OCI-LY1 (cell line): Measurements from ENCODE around the gene SHC3.

ENCODE experiments used
- H2AFZ ChIP-seq: fragments of 200-600 bp; sonication (generic), shearing (Covaris generic); 2 replicates; pipeline ENCODE4 v1.6.0; 2014; ENCODE audit warnings: antibody characterized with exemption, mild to moderate bottlenecking, low read length
- H3F3A ChIP-seq: fragments of 200-600 bp; sonication (generic), shearing (Covaris generic); 2 replicates; pipeline ENCODE4 v1.6.0; 2014; ENCODE audit warnings: mild to moderate bottlenecking, antibody characterized with exemption, low read length, moderate library complexity; ENCODE audit not compliant: insufficient read depth
- H3K27ac ChIP-seq: fragments of 200-600 bp; sonication (generic); 2 replicates; pipeline ENCODE4 v1.5.1; 2014; ENCODE audit warnings: low read length, mixed run types, mild to moderate bottlenecking, low read depth; ENCODE audit not compliant: poor library complexity, severe bottlenecking
- H3K27me3 ChIP-seq: fragments of 200-600 bp; sonication (generic); 2 replicates; pipeline ENCODE4 v1.6.0; 2014; ENCODE audit warnings: antibody characterized with exemption, mild to moderate bottlenecking, low read length, moderate library complexity; ENCODE audit not compliant: insufficient read depth
- H3K36me3 ChIP-seq: fragments of 200-600 bp; sonication (generic); 2 replicates; pipeline ENCODE4 v1.6.1; 2014; ENCODE audit warnings: mild to moderate bottlenecking, antibody characterized with exemption, low read length, moderate library complexity, mixed read lengths; ENCODE audit not compliant: insufficient read depth
- H3K4me1 ChIP-seq: fragments of 200-600 bp; sonication (generic); 2 replicates; pipeline ENCODE4 v1.5.1; 2014; ENCODE audit warnings: mild to moderate bottlenecking, low read length, moderate library complexity; ENCODE audit not compliant: insufficient read depth, severe bottlenecking
- H3K4me2 ChIP-seq: fragments of 200-600 bp; sonication (generic), shearing (Covaris generic); 2 replicates; pipeline ENCODE4 v1.6.1; 2014; ENCODE audit warnings: low read length
- H3K4me3 ChIP-seq: fragments of 200-600 bp; sonication (generic); 2 replicates; pipeline ENCODE4 v1.5.1; 2014; ENCODE audit warnings: low read length, low read depth, mild to moderate bottlenecking, mixed read lengths; ENCODE audit not compliant: poor library complexity, severe bottlenecking
- H3K79me2 ChIP-seq: fragments of 200-600 bp; shearing (Covaris generic); 2 replicates; pipeline ENCODE4 v1.6.1; 2016; ENCODE audit warnings: mixed run types, low read length, mixed read lengths; ENCODE audit not compliant: insufficient read depth
- H3K9ac ChIP-seq: fragments of 200-600 bp; sonication (generic), shearing (Covaris generic); 2 replicates; pipeline ENCODE4 v1.6.1; 2014; ENCODE audit warnings: mild to moderate bottlenecking, low read length, mixed read lengths
- H3K9me2 ChIP-seq: fragments of 200-600 bp; sonication (generic), shearing (Covaris generic); 2 replicates; pipeline ENCODE4 v1.6.1; 2014; ENCODE audit warnings: low read depth, mild to moderate bottlenecking, low read length, mixed read lengths
- H3K9me3 ChIP-seq: fragments of 200-600 bp; shearing (Covaris generic); 2 replicates; pipeline ENCODE4 v1.6.1; 2014; ENCODE audit warnings: low read length, mixed read lengths
- H4K20me1 ChIP-seq: fragments of 200-600 bp; sonication (generic), shearing (Covaris generic); 2 replicates; pipeline ENCODE4 v1.6.0; 2016; ENCODE audit warnings: mild to moderate bottlenecking, low read length; ENCODE audit not compliant: insufficient read depth
- EZH2 ChIP-seq: fragments of 200-600 bp; sonication (generic), shearing (Covaris generic); IDR thresholded peaks from 2 replicates; pipeline ENCODE4 v1.8.0; 2017; ENCODE audit warnings: borderline replicate concordance, mixed run types, mild to moderate bottlenecking, antibody characterized with exemption, low read length, moderate library complexity, mixed read lengths
- TF ChIP-seq, protein P1 (sequence below): fragments of 200-600 bp; sonication (generic), shearing (Covaris generic); IDR thresholded peaks from 2 replicates; pipeline ENCODE4 v1.5.1; 2017; ENCODE audit warnings: mild to moderate bottlenecking, antibody characterized with exemption, low read length, moderate library complexity, mixed read lengths

SHC3 gene

GRCh38 chr9:89204801-89205200 lies 26.2 kb upstream of the SHC3 start:
- Histone ChIP-seq H3K9me3 (no peaks in the 10 kb centered on the region), H3K4me1 (no peaks in the 10 kb centered on the region), H3K79me2 (no peaks in the 10 kb centered on the region), H3K27me3 (no peaks in the 10 kb centered on the region), H3K4me3 (no peak overlapping the region), H3K27ac (no peak overlapping the region), H3K9me2 (no peaks in the 10 kb centered on the region), H4K20me1 (no peaks in the 10 kb centered on the region), H3K4me2 (no peak overlapping the region), H2AFZ (no peak overlapping the region), H3F3A (no peaks in the 10 kb centered on the region), H3K36me3 (no peaks in the 10 kb centered on the region), H3K9ac (no peak overlapping the region)
- TF ChIP-seq, protein P1, sequence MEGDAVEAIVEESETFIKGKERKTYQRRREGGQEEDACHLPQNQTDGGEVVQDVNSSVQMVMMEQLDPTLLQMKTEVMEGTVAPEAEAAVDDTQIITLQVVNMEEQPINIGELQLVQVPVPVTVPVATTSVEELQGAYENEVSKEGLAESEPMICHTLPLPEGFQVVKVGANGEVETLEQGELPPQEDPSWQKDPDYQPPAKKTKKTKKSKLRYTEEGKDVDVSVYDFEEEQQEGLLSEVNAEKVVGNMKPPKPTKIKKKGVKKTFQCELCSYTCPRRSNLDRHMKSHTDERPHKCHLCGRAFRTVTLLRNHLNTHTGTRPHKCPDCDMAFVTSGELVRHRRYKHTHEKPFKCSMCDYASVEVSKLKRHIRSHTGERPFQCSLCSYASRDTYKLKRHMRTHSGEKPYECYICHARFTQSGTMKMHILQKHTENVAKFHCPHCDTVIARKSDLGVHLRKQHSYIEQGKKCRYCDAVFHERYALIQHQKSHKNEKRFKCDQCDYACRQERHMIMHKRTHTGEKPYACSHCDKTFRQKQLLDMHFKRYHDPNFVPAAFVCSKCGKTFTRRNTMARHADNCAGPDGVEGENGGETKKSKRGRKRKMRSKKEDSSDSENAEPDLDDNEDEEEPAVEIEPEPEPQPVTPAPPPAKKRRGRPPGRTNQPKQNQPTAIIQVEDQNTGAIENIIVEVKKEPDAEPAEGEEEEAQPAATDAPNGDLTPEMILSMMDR: no peak
- TF ChIP-seq EZH2: no peak

- no peaks in the 10 kb centered on the region for H3K36me3 ChIP-seq
- no peak overlapping the region for H3K27ac ChIP-seq
- no peak overlapping the region for H3K9ac ChIP-seq
- H3K9me3 ChIP-seq: no peaks in the 10 kb centered on the region
- H3F3A ChIP-seq: no peaks in the 10 kb centered on the region
- no peak overlapping the region for H2AFZ ChIP-seq
- H3K4me3 ChIP-seq: no peak overlapping the region
- no peaks in the 10 kb centered on the region for H3K9me2 ChIP-seq
- H3K79me2 ChIP-seq: no peaks in the 10 kb centered on the region
- TF ChIP-seq, protein P1: no peak
- TF ChIP-seq EZH2: no peak
- H4K20me1 ChIP-seq: no peaks in the 10 kb centered on the region
- H3K27me3 ChIP-seq: no peaks in the 10 kb centered on the region
- H3K4me1 ChIP-seq: no peaks in the 10 kb centered on the region
- H3K4me2 ChIP-seq: no peak overlapping the region
Measured at GRCh38 chr9:89195131-89195797, 16.6 kb upstream of the SHC3 start.

DNA sequence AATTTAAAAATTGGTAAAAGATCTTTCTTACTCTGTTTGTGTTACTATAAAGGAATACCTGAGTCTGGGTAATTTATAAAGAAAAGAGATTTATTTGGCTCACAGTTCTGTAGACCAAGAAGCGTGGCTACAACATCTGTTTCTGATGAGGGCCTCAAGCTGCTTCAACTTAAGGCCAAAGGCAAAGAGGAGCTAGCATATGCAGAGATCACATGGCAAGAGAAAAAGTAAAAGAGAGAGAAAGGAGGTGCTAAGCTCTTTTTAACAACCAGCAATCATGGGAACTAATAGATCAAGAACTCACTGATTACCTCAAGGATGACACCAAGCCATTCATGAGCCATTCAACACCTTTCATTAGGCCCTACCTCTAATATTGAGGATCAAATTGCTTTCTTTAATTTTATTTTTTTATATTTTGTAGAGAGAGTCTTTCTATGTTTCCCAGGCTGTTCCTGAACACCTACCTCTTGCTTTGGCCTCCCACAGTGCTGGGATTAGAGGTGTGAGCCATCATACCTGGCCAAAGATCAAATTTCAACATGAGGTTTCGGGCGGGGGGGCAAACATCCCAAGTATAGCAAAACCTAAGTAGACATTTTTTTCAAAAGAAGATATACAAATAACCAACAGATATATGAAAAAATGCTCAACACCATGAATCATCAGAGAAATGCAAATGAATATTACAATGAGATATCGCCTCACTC lies 16.0 kb upstream of the SHC3 start:
- no peak overlapping the region for H3K4me2 ChIP-seq
- H3K4me3 ChIP-seq: no peak overlapping the region
- no peaks in the 10 kb centered on the region for H3F3A ChIP-seq
- no peak overlapping the region for H3K27ac ChIP-seq
- no peaks in the 10 kb centered on the region for H3K4me1 ChIP-seq
- H3K9ac ChIP-seq: no peak overlapping the region
- H3K27me3 ChIP-seq: no peaks in the 10 kb centered on the region
- TF ChIP-seq, protein P1: no peak
- TF ChIP-seq EZH2: no peak
- H4K20me1 ChIP-seq: no peaks in the 10 kb centered on the region
- H3K9me2 ChIP-seq: no peaks in the 10 kb centered on the region
- no peaks in the 10 kb centered on the region for H3K9me3 ChIP-seq
- H3K36me3 ChIP-seq: no peaks in the 10 kb centered on the region
- H3K79me2 ChIP-seq: no peaks in the 10 kb centered on the region
- H2AFZ ChIP-seq: no peak overlapping the region
